ENCODE measurements around the gene EDN2. TPM values are rescaled to one million over a fixed set of nuclear protein-coding genes. Genes with fewer than 3 reads are reported as not detected.

The EDN2 gene
- total and polyA plus RNA-seq, 11 donors: 0.23 to 3.5 (median 1.9) TPM; not detected in 4

GRCh38 chr1:41442697-41443251 lies 41.7 kb downstream of the EDN2 start:
- no peak overlapping the region for H3K4me3 ChIP-seq
- peaks cover 0 to under 1% (median 0%) of the 10 kb centered on the region in 9 donors for H3K27me3 ChIP-seq
- H3K9me3 ChIP-seq: peaks cover 0 to 10% (median 7%) of the 10 kb centered on the region in 12 donors
- peaks cover 0 to 7% (median 0%) of the 10 kb centered on the region in 12 donors for H3K4me1 ChIP-seq
- ATAC-seq: no peak
- no peak overlapping the region for H3K27ac ChIP-seq
- intact Hi-C loops (cut with DNase I): no loop called here
- H3K36me3 ChIP-seq: no peaks in the 10 kb centered on the region
- 63 to 77% (median 72%) methylated on average over 7 of the region's 7 CpGs for WGBS, 4 donors
- TF ChIP-seq CTCF (IDR thresholded peaks at IDR 0.05): no peak
- TF ChIP-seq POLR2A (IDR thresholded peaks at IDR 0.05): no peak
- no peak for DNase-seq

GRCh38 chr1:41440321-41441085 lies 44.0 kb downstream of the EDN2 start:
- intact Hi-C loops (cut with DNase I): no loop called here

GRCh38 chr1:41439234-41439633 lies 45.2 kb downstream of the EDN2 start:
- no peaks in the 10 kb centered on the region for H3K36me3 ChIP-seq
- H3K9me3 ChIP-seq: peaks cover 0 to 5% (median 2%) of the 10 kb centered on the region in 12 donors
- peaks cover 0 to 11% (median 0%) of the 10 kb centered on the region in 9 donors for H3K27me3 ChIP-seq
- no peak overlapping the region for H3K4me3 ChIP-seq
- H3K27ac ChIP-seq: no peak overlapping the region
- intact Hi-C loops (cut with DNase I): no loop called here
- TF ChIP-seq CTCF (IDR thresholded peaks at IDR 0.05): no peak
- TF ChIP-seq POLR2A (IDR thresholded peaks at IDR 0.05): no peak
- DNase-seq (no peak), ATAC-seq (no peak)
- H3K4me1 ChIP-seq: peaks cover 0 to 17% (median 0%) of the 10 kb centered on the region in 12 donors
- WGBS, 4 donors: 49 to 53% (median 51%) methylated on average over 6 of the region's 6 CpGs

More at GRCh38 chr1:41440321-41441085, 44.0 kb downstream of the EDN2 start:
- peaks cover 0 to 13% (median 0%) of the 10 kb centered on the region in 12 donors for H3K4me1 ChIP-seq
- peaks cover 0 to 10% (median 7%) of the 10 kb centered on the region in 12 donors for H3K9me3 ChIP-seq
- DNase-seq: no peak
- 92 to 97% (median 95%) methylated on average over 4 of the region's 4 CpGs for WGBS, 4 donors
- TF ChIP-seq CTCF (IDR thresholded peaks at IDR 0.05) (no peak), POLR2A (IDR thresholded peaks at IDR 0.05) (no peak)
- H3K27ac ChIP-seq: no peak overlapping the region
- no peaks in the 10 kb centered on the region for H3K36me3 ChIP-seq
- ATAC-seq: no peak
- H3K27me3 ChIP-seq: peaks cover 0 to 11% (median 0%) of the 10 kb centered on the region in 9 donors
- no peak overlapping the region for H3K4me3 ChIP-seq

- no peak for TF ChIP-seq CTCF (IDR thresholded peaks at IDR 0.05)
- TF ChIP-seq POLR2A (IDR thresholded peaks at IDR 0.05): no peak
- H3K4me1 ChIP-seq: peaks cover 0 to 17% (median 0%) of the 10 kb centered on the region in 12 donors
- no peak overlapping the region for H3K4me3 ChIP-seq
- DNase-seq (no peak), ATAC-seq (no peak)
- 96 to 100% (median 99%) methylated on average over 1 of the region's 1 CpG for WGBS, 4 donors
- H3K9me3 ChIP-seq: no peaks in the 10 kb centered on the region
- H3K36me3 ChIP-seq: no peaks in the 10 kb centered on the region
- H3K27me3 ChIP-seq: peaks cover 0 to 11% (median 0%) of the 10 kb centered on the region in 9 donors
- intact Hi-C loops (cut with DNase I): no loop called here
- H3K27ac ChIP-seq: no peak overlapping the region
These were observed 45.8 kb downstream of the EDN2 start for GRCh38 chr1:41438711-41439110.
